Measurements from ENCODE around the gene SRD5A2. TPM values are rescaled to one million over a fixed set of nuclear protein-coding genes. Genes with fewer than 3 reads are reported as not detected.

Gene SRD5A2
- total and polyA plus RNA-seq, 7 donors, result 0.01 TPM; not detected in 6

DNA sequence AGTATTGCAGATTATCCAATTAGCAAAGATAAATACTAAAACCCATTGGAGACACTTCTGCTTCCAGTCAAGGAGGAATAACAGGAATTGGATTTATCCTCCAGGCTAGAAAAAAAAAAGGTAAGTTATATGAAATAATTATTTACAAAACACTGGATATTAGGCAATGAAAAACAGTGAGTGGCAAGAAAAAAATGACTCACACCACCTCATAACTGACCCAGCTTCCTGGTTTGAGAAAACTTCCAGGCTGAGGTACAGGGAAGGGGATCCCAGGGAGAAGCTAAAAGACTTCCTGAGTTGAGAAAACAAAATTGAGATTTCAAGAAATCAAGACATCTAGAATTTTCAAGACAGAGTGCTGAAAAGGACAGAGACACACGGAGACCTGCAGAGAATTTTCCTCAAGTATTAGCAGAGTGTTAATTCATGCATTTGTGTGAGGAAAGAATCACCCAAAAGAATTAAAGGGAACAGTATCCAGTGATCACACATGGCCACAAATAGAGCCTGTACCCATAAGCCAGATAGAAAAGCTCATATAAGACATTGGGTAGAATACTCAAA is 17.4 kb downstream of the SRD5A2 start:
- no peak for DNase-seq
- 38 to 41% methylated on average over 1 of the region's 1 CpG for WGBS, 2 donors
- intact Hi-C loops (cut with DNase I), result no loop called here
- Histone ChIP-seq H3K4me3 (no peak overlapping the region), H3K4me1 (no peaks in the 10 kb centered on the region), H3K27ac (no peak overlapping the region), H3K9me3 (no peaks in the 10 kb centered on the region), H3K27me3 (no peaks in the 10 kb centered on the region), H3K36me3 (no peaks in the 10 kb centered on the region)
- TF ChIP-seq EP300 (IDR thresholded peaks at IDR 0.05) (no peak), POLR2A (IDR thresholded peaks at IDR 0.05) (no peak), POLR2AphosphoS5 (IDR thresholded peaks at IDR 0.05) (no peak)
- TF ChIP-seq, protein P1, sequence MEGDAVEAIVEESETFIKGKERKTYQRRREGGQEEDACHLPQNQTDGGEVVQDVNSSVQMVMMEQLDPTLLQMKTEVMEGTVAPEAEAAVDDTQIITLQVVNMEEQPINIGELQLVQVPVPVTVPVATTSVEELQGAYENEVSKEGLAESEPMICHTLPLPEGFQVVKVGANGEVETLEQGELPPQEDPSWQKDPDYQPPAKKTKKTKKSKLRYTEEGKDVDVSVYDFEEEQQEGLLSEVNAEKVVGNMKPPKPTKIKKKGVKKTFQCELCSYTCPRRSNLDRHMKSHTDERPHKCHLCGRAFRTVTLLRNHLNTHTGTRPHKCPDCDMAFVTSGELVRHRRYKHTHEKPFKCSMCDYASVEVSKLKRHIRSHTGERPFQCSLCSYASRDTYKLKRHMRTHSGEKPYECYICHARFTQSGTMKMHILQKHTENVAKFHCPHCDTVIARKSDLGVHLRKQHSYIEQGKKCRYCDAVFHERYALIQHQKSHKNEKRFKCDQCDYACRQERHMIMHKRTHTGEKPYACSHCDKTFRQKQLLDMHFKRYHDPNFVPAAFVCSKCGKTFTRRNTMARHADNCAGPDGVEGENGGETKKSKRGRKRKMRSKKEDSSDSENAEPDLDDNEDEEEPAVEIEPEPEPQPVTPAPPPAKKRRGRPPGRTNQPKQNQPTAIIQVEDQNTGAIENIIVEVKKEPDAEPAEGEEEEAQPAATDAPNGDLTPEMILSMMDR (IDR thresholded peaks at IDR 0.05), result no peak

DNA sequence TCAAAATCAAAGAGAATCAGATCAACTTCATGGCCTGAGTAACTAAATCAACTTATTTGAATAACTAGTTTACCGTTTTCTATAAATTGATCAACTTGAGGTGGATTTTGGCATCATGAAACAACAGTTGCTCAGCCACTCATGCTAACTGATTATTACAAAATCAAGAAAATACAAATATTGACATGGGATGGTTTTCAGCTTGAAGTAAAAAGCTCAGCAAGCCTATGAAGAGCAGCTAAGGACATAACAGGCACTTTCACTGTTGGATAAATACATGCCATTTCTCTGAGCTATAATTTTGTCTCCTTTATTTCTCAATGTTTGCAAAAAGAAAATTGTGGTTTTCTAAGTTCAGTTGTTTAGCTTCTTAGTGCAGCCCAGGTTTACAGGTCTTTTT is 18.9 kb downstream of the SRD5A2 start:
- no peaks in the 10 kb centered on the region for H3K36me3 ChIP-seq
- TF ChIP-seq EP300 (IDR thresholded peaks at IDR 0.05), result no peak
- TF ChIP-seq, protein P1 (IDR thresholded peaks at IDR 0.05), result no peak
- TF ChIP-seq POLR2A (IDR thresholded peaks at IDR 0.05), result no peak
- no peak for TF ChIP-seq POLR2AphosphoS5 (IDR thresholded peaks at IDR 0.05)
- no peak for DNase-seq
- no peak overlapping the region for H3K4me3 ChIP-seq
- intact Hi-C loops (cut with DNase I), result no loop called here
- H3K27ac ChIP-seq, result no peak overlapping the region
- no peaks in the 10 kb centered on the region for H3K4me1 ChIP-seq
- no peaks in the 10 kb centered on the region for H3K27me3 ChIP-seq
- no peaks in the 10 kb centered on the region for H3K9me3 ChIP-seq
- 56 to 75% methylated on average over 1 of the region's 1 CpG for WGBS, 2 donors

DNA sequence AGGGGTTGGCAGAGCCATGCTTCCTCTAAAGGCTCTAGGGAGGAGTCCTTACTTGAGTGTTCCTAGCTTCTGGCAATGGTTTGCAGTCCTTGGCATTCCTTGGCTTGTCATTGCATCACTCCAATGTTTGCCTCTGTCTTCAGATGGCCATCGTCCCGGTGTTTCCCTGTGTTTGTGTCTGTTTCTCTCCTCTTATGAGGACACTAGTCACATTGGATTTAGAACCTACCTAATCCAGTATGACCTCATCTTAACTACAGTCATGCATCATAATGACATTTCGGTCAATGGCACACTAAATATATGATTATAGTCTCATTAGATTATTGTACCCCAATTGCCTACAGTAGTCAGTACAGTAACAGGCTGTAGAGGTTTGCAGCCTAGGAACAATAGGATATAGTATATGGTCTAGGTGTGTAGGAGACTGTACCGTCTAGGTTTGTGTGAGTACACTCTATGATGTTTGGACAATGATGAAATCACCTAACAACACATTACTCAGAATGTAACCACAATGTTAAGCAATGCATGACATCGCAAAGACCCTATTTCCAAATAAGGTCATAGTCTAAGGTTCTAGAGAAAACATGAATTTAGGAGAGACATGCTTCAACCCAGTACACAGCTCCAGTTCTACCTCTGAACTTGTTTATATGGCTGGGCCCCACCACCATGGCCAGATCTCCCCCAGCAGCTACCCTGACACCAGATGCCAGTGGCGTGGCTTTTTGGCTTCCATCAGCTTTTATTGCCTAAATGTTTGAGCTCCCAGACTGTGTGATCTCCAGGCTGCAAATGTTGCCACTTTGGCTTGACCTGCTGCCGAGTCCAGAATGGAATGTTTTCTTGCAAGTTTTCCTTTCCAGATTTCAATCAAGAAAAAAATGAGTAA is 22.1 kb downstream of the SRD5A2 start:
- intact Hi-C loops (cut with DNase I), result no loop called here
- H3K27me3 ChIP-seq, result no peaks in the 10 kb centered on the region
- TF ChIP-seq EP300 (IDR thresholded peaks at IDR 0.05), result no peak
- no peak for TF ChIP-seq POLR2A (IDR thresholded peaks at IDR 0.05)
- TF ChIP-seq POLR2AphosphoS5 (IDR thresholded peaks at IDR 0.05), result no peak
- TF ChIP-seq, protein P1 (IDR thresholded peaks at IDR 0.05), result no peak
- no peak for DNase-seq
- H3K36me3 ChIP-seq, result no peaks in the 10 kb centered on the region
- WGBS, 2 donors, result 53 to 77% methylated on average over 7 of the region's 7 CpGs
- no peak overlapping the region for H3K4me3 ChIP-seq
- H3K4me1 ChIP-seq, result no peaks in the 10 kb centered on the region
- H3K27ac ChIP-seq, result no peak overlapping the region
- H3K9me3 ChIP-seq, result peaks cover 0 to 6% (median 0%) of the 10 kb centered on the region in 4 donors

DNA sequence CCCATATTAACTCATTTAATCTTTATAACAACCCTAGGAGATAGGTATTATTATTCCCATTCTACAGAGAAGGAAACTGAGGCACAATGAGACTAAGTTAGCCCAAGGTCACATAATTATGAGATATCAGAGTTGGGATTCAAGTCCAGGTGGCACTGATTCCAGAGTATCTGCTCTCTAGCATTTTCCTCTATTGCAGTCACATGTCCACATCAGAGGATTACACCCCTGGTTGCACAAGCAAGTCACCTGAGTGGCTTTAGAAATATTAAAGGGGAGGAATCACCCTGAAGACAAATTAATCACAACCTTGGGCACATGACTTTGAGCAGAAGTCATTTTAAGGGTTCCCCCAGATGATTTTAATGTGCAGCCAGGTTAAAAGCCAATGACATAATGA is 23.8 kb downstream of the SRD5A2 start:
- intact Hi-C loops (cut with DNase I), result no loop called here
- H3K27me3 ChIP-seq, result no peaks in the 10 kb centered on the region
- H3K27ac ChIP-seq, result no peak overlapping the region
- no peaks in the 10 kb centered on the region for H3K36me3 ChIP-seq
- no peak overlapping the region for H3K4me3 ChIP-seq
- TF ChIP-seq EP300 (IDR thresholded peaks at IDR 0.05) (no peak), POLR2A (IDR thresholded peaks at IDR 0.05) (no peak), POLR2AphosphoS5 (IDR thresholded peaks at IDR 0.05) (no peak)
- TF ChIP-seq, protein P1 (IDR thresholded peaks at IDR 0.05), result no peak
- peaks cover 0 to 6% (median 0%) of the 10 kb centered on the region in 4 donors for H3K9me3 ChIP-seq
- H3K4me1 ChIP-seq, result no peaks in the 10 kb centered on the region
- DNase-seq, result no peak
